ENCODE results near the gene MUC5B. TPM values are rescaled to one million over a fixed set of nuclear protein-coding genes. Genes with fewer than 3 reads are reported as not detected.

The MUC5B gene
- total and polyA plus RNA-seq, 2 of the 13 experiments (the other 11 are each of a cell fraction or from before 2014, with no cell fraction given) = 0.01 TPM; not detected in 1

DNA sequence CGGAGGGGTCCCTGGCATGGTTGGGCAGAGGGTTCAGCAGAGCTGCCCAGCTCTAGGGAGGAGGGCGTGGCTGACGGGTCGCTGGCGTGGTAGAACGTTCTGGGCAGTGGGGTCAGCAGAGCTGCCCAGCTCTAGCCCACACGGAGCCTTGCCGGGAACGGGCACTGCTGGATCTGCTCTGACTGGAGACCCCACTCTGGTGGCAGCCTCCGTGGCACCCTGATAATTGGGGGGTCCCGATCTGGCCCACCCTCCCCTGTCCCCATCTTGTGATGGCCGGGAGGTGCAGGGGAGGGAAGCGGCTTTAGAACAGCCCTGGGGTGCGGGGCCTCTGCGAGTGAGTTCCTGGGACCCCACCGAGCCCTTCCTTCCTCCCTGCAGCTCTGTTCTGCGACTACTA is 43.2 kb upstream of the MUC5B start (continued):
- TF ChIP-seq, protein P1, sequence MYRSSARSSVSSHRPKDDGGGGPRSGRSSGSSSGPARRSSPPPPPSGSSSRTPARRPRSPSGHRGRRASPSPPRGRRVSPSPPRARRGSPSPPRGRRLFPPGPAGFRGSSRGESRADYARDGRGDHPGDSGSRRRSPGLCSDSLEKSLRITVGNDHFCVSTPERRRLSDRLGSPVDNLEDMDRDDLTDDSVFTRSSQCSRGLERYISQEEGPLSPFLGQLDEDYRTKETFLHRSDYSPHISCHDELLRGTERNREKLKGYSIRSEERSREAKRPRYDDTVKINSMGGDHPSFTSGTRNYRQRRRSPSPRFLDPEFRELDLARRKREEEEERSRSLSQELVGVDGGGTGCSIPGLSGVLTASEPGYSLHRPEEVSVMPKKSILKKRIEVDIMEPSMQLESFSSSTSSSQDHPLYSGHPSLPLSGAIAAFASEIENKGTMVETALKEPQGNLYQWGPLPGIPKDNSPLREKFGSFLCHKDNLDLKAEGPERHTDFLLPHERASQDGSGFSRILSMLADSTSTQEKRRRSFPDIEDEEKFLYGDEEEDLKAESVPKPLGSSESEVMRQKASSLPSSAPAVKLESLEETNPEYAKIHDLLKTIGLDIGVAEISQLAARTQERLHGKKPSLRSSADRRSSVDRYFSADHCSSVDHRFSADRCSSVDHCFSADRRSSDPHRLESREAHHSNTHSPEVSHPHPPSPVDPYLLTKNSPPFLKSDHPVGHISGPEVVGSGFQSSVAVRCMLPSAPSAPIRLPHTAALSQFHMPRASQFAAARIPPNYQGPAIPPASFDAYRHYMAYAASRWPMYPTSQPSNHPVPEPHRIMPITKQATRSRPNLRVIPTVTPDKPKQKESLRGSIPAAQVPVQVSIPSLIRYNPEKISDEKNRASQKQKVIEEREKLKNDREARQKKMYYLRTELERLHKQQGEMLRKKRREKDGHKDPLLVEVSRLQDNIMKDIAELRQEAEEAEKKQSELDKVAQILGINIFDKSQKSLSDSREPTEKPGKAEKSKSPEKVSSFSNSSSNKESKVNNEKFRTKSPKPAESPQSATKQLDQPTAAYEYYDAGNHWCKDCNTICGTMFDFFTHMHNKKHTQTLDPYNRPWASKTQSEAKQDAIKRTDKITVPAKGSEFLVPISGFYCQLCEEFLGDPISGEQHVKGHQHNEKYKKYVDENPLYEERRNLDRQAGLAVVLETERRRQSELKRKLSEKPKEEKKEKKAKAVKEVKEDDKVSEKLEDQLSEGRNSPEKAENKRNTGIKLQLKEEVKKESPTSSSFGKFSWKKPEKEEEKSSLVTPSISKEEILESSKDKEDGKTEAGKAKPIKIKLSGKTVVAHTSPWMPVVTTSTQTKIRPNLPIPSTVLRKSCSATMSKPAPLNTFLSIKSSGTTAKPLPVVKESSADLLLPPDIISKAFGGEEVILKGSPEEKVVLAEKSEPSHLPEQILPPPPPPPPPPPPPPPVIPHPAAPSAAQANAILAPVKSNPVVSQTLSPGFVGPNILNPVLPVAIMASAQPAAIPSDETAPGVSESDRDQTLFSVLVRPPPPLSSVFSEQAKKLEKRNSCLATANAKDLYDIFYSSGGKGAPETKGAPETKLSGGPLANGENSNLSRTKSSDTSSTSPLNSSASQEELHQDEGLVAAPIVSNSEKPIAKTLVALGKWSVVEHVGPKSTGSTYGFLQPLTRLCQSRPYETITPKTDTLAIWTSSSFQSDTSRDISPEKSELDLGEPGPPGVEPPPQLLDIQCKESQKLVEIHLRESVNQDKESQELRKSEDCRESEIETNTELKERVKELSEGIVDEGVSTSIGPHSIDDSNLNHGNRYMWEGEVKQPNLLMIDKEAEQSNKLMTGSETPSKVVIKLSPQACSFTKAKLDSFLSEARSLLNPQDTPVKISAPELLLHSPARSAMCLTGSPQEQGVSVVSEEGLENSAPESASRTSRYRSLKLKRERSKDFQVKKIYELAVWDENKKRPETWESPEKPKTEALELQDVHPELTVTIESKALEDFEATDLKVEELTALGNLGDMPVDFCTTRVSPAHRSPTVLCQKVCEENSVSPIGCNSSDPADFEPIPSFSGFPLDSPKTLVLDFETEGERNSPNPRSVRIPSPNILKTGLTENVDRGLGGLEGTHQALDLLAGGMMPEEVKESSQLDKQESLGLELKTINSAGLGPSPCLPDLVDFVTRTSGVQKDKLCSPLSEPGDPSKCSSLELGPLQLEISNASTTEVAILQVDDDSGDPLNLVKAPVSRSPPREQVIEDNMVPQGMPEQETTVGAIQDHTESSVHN (CRISPR knock-in tag; IDR thresholded peaks at IDR 0.05) = no peak
- TF ChIP-seq PPARG (CRISPR knock-in tag; conservative IDR thresholded peaks at IDR 0.05) (no peak), ZNF556 (CRISPR knock-in tag; IDR thresholded peaks at IDR 0.05; ENCODE audit: borderline replicate concordance) (no peak)

DNA sequence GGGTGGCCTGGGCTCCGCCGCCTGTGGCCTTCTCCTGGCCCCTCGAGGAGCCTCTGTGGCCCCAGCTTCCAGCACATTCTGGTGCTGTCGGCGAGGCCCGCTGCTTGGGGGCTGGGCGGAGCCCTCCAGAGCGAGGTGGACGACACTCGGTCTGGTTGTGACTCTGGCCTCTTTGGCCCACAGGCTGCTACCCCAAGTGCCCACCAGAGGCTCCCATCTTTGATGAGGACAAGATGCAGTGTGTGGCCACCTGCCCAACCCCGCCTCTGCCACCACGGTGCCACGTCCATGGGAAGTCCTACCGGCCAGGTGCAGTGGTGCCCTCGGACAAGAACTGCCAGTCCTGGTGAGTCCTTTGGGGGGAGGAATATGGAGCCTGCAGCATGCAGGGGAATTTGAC is 42.7 kb upstream of the MUC5B start:
- H3K9me3 ChIP-seq (ENCODE audit: low read length) = no peaks in the 10 kb centered on the region
- no peak overlapping the region for H3K4me3 ChIP-seq (replicated peaks in 1 of 3; ENCODE audit: insufficient read depth in 1 of 3, low read depth in 2 of 3, low read length in 3 of 3)
- 15% methylated on average over 4 of the region's 15 CpGs for WGBS (ENCODE audit: low lambda C conversion rate)
- H3K79me2 ChIP-seq (ENCODE audit: insufficient read depth, low read length) = no peaks in the 10 kb centered on the region
- intact Hi-C loops (cut with micrococcal nuclease; ENCODE audit: unreplicated experiment) = no loop called here
- no peaks in the 10 kb centered on the region for H3K36me3 ChIP-seq (replicated peaks in 1 of 2; ENCODE audit: control insufficient read depth in 1 of 2, insufficient read depth in 2 of 2, low read length in 2 of 2)
- ATAC-seq = peak; percentile 54
- ChIA-PET POLR2A (no interaction called here), CTCF (ENCODE audit: low intra/inter-chr PET ratio, low total read pairs) (no interaction called here)
- H4K20me1 ChIP-seq (ENCODE audit: insufficient read depth, low read length) = no peaks in the 10 kb centered on the region
- no peak for DNase-seq (ENCODE audit: low spot score)
- in situ Hi-C loops (cut with HindIII; ENCODE audit: extremely low pct_ligation_motif_present, low pct_unique_long_range_greater_than_20kb) = no loop called here
- no peak overlapping the region for H3K9ac ChIP-seq (ENCODE audit: insufficient read depth, low read depth, low read length)
- no peak for FAIRE-seq
- H3K27me3 ChIP-seq (ENCODE audit: control insufficient read depth in 1 of 2, insufficient read depth in 2 of 2, low read length in 2 of 2) = peaks cover 3 to 36% of the 10 kb centered on the region in 2 experiments; a peak in 4 of 5 replicates
- no peak overlapping the region for H3K4me2 ChIP-seq (ENCODE audit: low read depth, low read length)
- no peak overlapping the region for H3K27ac ChIP-seq (ENCODE audit: extremely low read length, insufficient read depth, low read length)
- BruUV-seq (replicated peaks) = no TSS peak
- no peaks in the 10 kb centered on the region for H3K4me1 ChIP-seq (ENCODE audit: insufficient read depth, low read length)
- H2AFZ ChIP-seq (ENCODE audit: low read length) = no peak overlapping the region
- TF ChIP-seq, protein P2, sequence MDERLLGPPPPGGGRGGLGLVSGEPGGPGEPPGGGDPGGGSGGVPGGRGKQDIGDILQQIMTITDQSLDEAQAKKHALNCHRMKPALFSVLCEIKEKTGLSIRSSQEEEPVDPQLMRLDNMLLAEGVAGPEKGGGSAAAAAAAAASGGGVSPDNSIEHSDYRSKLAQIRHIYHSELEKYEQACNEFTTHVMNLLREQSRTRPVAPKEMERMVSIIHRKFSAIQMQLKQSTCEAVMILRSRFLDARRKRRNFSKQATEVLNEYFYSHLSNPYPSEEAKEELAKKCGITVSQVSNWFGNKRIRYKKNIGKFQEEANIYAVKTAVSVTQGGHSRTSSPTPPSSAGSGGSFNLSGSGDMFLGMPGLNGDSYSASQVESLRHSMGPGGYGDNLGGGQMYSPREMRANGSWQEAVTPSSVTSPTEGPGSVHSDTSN (CRISPR knock-in tag; IDR thresholded peaks at IDR 0.05) = no peak
- TF ChIP-seq, protein P3, sequence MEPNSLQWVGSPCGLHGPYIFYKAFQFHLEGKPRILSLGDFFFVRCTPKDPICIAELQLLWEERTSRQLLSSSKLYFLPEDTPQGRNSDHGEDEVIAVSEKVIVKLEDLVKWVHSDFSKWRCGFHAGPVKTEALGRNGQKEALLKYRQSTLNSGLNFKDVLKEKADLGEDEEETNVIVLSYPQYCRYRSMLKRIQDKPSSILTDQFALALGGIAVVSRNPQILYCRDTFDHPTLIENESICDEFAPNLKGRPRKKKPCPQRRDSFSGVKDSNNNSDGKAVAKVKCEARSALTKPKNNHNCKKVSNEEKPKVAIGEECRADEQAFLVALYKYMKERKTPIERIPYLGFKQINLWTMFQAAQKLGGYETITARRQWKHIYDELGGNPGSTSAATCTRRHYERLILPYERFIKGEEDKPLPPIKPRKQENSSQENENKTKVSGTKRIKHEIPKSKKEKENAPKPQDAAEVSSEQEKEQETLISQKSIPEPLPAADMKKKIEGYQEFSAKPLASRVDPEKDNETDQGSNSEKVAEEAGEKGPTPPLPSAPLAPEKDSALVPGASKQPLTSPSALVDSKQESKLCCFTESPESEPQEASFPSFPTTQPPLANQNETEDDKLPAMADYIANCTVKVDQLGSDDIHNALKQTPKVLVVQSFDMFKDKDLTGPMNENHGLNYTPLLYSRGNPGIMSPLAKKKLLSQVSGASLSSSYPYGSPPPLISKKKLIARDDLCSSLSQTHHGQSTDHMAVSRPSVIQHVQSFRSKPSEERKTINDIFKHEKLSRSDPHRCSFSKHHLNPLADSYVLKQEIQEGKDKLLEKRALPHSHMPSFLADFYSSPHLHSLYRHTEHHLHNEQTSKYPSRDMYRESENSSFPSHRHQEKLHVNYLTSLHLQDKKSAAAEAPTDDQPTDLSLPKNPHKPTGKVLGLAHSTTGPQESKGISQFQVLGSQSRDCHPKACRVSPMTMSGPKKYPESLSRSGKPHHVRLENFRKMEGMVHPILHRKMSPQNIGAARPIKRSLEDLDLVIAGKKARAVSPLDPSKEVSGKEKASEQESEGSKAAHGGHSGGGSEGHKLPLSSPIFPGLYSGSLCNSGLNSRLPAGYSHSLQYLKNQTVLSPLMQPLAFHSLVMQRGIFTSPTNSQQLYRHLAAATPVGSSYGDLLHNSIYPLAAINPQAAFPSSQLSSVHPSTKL (CRISPR knock-in tag; IDR thresholded peaks at IDR 0.05) = no peak
- TF ChIP-seq CHCHD3 (CRISPR knock-in tag; IDR thresholded peaks at IDR 0.05) (no peak), U2AF2 (IDR thresholded peaks at IDR 0.05; ENCODE audit: low read depth, low read length) (no peak)
- TF ChIP-seq, protein P4, sequence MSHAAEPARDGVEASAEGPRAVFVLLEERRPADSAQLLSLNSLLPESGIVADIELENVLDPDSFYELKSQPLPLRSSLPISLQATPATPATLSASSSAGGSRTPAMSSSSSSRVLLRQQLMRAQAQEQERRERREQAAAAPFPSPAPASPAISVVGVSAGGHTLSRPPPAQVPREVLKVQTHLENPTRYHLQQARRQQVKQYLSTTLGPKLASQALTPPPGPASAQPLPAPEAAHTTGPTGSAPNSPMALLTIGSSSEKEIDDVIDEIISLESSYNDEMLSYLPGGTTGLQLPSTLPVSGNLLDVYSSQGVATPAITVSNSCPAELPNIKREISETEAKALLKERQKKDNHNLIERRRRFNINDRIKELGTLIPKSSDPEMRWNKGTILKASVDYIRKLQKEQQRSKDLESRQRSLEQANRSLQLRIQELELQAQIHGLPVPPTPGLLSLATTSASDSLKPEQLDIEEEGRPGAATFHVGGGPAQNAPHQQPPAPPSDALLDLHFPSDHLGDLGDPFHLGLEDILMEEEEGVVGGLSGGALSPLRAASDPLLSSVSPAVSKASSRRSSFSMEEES (CRISPR knock-in tag; IDR thresholded peaks at IDR 0.05) = no peak

Measured in HepG2 (cell line).